GM13976 (cell line): ENCODE results near the gene RNF183.

Experiments
- DNase-seq: peaks from one replicate; pipeline ENCODE4 v3.0.0; 2012; ENCODE audit warnings: low spot score
- in situ Hi-C: fragments of 300-500 bp; cut with MboI; formaldehyde crosslinking; loops from one replicate; pipeline ENCODE4 v1.12.0; 2022; ENCODE audit warnings: low sequenced_read_pairs, mixed read lengths, inconsistent platforms; ENCODE audit not compliant: unreplicated experiment
- TF ChIP-seq, protein P1 (sequence below): IDR thresholded peaks from 2 replicates; pipeline ENCODE4 v1.5.1; 2012; ENCODE audit warnings: borderline replicate concordance, mild to moderate bottlenecking; ENCODE audit not compliant: insufficient read depth; ENCODE audit errors: extremely low read depth, missing control alignments, control extremely low read depth

The RNF183 gene

DNA sequence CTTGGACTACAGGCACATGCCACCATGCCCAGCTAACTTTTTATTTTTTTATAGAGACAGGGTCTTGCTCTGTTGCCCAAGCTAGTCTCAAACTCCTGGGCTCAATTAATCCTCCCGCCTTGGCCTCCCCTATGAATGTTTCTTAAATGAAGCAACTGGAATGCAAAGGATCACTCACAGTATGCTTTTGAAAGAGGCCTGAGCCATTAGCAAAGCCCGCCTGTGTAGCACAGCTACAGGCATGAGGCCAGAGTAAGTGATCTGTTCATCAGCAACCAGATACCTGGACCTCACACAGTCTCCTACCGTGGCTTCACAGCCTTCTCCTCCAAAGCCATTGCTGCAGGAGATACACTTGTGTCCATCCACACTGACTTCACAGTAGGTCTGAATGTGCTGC is 16.9 kb upstream of the RNF183 start:
- DNase-seq: no peak
- TF ChIP-seq, protein P1, sequence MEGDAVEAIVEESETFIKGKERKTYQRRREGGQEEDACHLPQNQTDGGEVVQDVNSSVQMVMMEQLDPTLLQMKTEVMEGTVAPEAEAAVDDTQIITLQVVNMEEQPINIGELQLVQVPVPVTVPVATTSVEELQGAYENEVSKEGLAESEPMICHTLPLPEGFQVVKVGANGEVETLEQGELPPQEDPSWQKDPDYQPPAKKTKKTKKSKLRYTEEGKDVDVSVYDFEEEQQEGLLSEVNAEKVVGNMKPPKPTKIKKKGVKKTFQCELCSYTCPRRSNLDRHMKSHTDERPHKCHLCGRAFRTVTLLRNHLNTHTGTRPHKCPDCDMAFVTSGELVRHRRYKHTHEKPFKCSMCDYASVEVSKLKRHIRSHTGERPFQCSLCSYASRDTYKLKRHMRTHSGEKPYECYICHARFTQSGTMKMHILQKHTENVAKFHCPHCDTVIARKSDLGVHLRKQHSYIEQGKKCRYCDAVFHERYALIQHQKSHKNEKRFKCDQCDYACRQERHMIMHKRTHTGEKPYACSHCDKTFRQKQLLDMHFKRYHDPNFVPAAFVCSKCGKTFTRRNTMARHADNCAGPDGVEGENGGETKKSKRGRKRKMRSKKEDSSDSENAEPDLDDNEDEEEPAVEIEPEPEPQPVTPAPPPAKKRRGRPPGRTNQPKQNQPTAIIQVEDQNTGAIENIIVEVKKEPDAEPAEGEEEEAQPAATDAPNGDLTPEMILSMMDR: no peak
- in situ Hi-C loops: no loop called here

DNA sequence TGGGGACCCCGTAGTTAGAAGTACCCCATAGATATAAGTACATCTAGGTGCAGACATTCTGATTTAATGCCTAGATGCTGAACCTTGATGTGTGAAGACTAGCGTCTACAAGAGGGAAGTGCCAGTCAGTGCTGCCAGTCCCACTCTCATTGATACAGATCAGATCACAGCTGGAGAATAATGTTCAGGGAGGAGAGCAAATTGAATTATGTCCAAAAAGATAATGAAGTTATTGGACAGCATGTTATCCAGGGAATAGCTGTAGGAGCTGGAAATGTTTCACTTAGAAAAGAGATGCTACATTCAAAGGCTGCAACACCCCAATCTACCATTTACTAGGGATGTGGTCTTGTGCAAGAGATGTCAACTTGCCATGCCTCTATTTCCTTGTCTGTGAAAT is 15.9 kb upstream of the RNF183 start:
- TF ChIP-seq, protein P1: no peak
- in situ Hi-C loops: no loop called here

DNA sequence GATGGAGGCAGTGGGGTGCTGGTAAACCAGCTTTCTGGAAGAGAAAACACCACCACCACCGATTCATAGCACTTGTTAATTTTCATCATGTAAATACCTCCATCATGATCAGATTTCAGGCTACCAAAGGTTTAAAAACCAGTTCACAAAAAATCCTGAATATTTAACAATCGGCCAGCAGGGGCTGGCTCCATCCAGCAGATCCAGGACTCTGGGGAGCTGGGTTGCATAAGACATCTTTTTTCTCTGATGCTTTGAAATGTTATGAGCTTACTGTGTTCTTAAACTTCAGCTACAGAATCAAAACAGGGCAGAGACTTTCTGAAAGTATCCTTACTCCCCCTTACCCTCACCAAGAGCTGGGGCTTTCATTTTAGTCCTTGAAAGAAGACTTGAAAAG is 14.6 kb upstream of the RNF183 start:
- TF ChIP-seq, protein P1: no peak
- in situ Hi-C loops: no loop called here
- no peak for DNase-seq

More for the DNA sequence above, 15.9 kb upstream of the RNF183 start:
- no peak for DNase-seq

DNA sequence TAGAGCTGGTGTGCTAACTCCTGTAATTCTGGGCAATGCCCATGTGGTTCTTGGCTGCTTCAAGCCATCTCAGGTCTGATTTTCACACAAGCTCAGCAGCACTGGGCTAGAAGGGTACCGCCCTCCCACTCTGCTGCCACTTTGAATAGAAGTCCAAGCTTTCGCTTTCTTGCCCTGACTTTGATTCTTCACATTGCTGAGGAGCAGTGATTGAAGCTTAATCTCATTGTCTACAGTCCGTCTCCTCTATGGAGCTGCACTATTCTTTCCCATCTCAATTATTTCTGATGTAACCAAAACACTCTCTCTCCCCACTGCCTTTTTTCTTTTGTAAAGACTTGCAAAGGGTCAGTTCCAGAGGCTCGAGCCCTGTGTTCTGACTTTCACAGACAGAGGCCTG is 12.9 kb upstream of the RNF183 start:
- TF ChIP-seq, protein P1: no peak
- no peak for DNase-seq
- in situ Hi-C loops: no loop called here

DNA sequence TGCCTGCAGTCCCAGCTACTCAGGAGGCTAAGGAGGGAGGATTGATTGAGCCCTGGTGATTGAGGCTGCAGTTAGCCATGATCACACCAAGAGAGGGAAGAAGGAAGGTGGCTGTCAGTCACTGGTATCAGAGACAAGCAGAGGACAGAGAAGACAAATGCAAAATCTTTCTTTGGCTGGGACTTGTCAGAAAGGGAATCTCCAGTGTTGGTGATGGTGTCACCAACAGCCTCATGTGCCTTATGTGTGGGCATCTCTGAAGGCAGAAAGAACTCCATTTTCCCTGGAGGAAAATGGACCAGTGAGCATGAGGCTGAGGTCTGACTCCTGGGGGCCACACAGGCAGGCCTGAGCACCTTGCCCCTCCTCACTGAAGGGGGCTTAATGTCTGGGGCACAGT is 12.1 kb upstream of the RNF183 start:
- TF ChIP-seq, protein P1: no peak
- in situ Hi-C loops: no loop called here
- DNase-seq: no peak

DNA sequence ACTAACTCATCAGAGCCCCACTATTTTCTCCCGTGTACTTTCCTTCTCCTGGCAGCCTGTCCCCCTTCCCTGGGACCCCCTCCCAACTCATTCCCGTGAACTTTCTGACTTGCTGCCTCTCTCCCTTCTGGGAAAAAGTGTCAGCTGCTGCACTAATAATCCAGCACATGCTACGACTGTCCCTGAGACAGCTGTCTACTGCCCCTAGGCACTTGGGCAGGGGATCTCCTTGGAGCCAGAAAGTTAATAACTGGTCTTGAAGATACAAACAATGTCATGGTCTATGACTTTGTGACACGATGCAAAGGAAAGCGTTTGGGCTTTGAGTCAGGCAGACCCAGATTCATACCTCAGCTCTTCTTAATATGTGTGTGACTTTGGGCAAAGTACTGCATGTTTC is 10.1 kb upstream of the RNF183 start:
- TF ChIP-seq, protein P1: no peak
- no peak for DNase-seq
- in situ Hi-C loops: no loop called here

DNA sequence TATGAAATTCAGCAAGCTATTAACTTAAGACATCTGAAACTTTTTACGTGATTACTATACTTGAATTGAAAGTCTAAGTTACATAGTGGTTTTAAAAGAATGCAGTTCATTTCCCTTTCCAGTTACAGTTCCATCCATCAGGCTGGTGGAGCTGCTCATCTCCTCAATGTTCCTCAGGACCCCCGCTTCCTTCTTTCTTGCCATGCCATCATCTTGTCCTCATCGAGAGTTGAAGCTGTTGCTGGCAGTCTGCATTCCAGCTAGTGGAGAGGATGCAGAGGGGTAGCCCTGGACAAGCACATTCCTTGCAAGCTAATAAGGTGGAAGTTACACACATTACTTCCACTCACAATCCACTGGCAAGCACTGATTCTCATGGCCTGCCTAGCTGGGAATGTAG is 8.8 kb upstream of the RNF183 start:
- TF ChIP-seq, protein P1: no peak
- in situ Hi-C loops: no loop called here
- DNase-seq: no peak
